GM18508 (cell line): ENCODE measurements around the gene ATP13A4.
A peak's percentile ranks its signal among the peaks of the same experiment; 100 is the strongest.

Experiments
- ATAC-seq: cut with Tn5 transposase; IDR thresholded peaks from one replicate; pipeline ENCODE4 v1.9.1; 2021; ENCODE audit warnings: moderate number of reproducible peaks; ENCODE audit not compliant: insufficient read depth, unreplicated experiment

ATP13A4 gene

GRCh38 chr3:193418576-193419373, 135.9 kb downstream of the ATP13A4 start:
- ATAC-seq: no peak

GRCh38 chr3:193416629-193417028, 138.1 kb downstream of the ATP13A4 start:
- no peak for ATAC-seq

GRCh38 chr3:193407688-193408087, 147.0 kb downstream of the ATP13A4 start:
- no peak for ATAC-seq

GRCh38 chr3:193407112-193407511, 147.6 kb downstream of the ATP13A4 start:
- no peak for ATAC-seq

GRCh38 chr3:193403307-193403706, 151.4 kb downstream of the ATP13A4 start:
- no peak for ATAC-seq

GRCh38 chr3:193400304-193400703, 154.4 kb downstream of the ATP13A4 start:
- no peak for ATAC-seq

- no peak for ATAC-seq
These were observed 158.0 kb downstream of the ATP13A4 start for GRCh38 chr3:193396451-193397244.

GRCh38 chr3:193391902-193392301, 162.8 kb downstream of the ATP13A4 start:
- ATAC-seq: no peak

GRCh38 chr3:193389335-193389734, 165.4 kb downstream of the ATP13A4 start:
- no peak for ATAC-seq

GRCh38 chr3:193388361-193388760, 166.3 kb downstream of the ATP13A4 start:
- ATAC-seq: no peak

GRCh38 chr3:193387596-193387995, 167.1 kb downstream of the ATP13A4 start:
- no peak for ATAC-seq

GRCh38 chr3:193378706-193379105, 176.0 kb downstream of the ATP13A4 start, which contains the start of gene ATP13A5:
Gene ATP13A5, minus strand, starts transcription at chr3:193378753. Its CDS starts 28 bp downstream, at chr3:193378725.
- no peak for ATAC-seq

GRCh38 chr3:193377591-193377990, 177.1 kb downstream of the ATP13A4 start:
- no peak for ATAC-seq

- ATAC-seq: no peak
These were observed 179.1 kb downstream of the ATP13A4 start for GRCh38 chr3:193375614-193376013.

GRCh38 chr3:193372783-193373182, 181.9 kb downstream of the ATP13A4 start:
- peak; percentile 60 for ATAC-seq

- ATAC-seq: no peak
These were observed 186.8 kb downstream of the ATP13A4 start for GRCh38 chr3:193367868-193368267.

GRCh38 chr3:193357291-193357690, 197.4 kb downstream of the ATP13A4 start:
- no peak for ATAC-seq

- ATAC-seq: no peak
These were observed 200.3 kb downstream of the ATP13A4 start for GRCh38 chr3:193354423-193354822.
